HG02852 (cell line): ENCODE data around the gene SLC47A2.

ENCODE experiments used
- ATAC-seq: cut with Tn5 transposase; IDR thresholded peaks from one replicate; pipeline ENCODE4 v1.9.1; 2021; ENCODE audit warnings: mild to moderate bottlenecking, moderate library complexity; ENCODE audit not compliant: unreplicated experiment

Gene SLC47A2

GRCh38 chr17:19647697-19648474 is 68.5 kb downstream of the SLC47A2 start:
- peak; percentile 35 for ATAC-seq

- ATAC-seq = no peak
Observed at GRCh38 chr17:19646788-19647696, 69.3 kb downstream of the SLC47A2 start.

GRCh38 chr17:19645734-19646201 is 70.6 kb downstream of the SLC47A2 start:
- no peak for ATAC-seq

GRCh38 chr17:19644493-19645210 is 71.7 kb downstream of the SLC47A2 start:
- ATAC-seq = no peak

- no peak for ATAC-seq
Observed at GRCh38 chr17:19642373-19642893, 74.0 kb downstream of the SLC47A2 start.

- ATAC-seq = no peak
Observed at GRCh38 chr17:19641687-19642372, 74.6 kb downstream of the SLC47A2 start.

GRCh38 chr17:19631905-19632304 is 84.5 kb downstream of the SLC47A2 start:
- no peak for ATAC-seq

- no peak for ATAC-seq
Observed at GRCh38 chr17:19630661-19631060, 85.7 kb downstream of the SLC47A2 start.

GRCh38 chr17:19630035-19630434 is 86.3 kb downstream of the SLC47A2 start:
- no peak for ATAC-seq

GRCh38 chr17:19629449-19629848 is 86.9 kb downstream of the SLC47A2 start:
- ATAC-seq = no peak
